DMS79 treated with DMSO at 0.1 percent for 48 hours (cell line): ENCODE results near the gene YTHDF2.

Experiments
- DNase-seq: peaks from one replicate; lab custom pipeline; 2025; lab: John Stamatoyannopoulos, UW

YTHDF2 gene

GRCh38 chr1:28801461-28801860 lies 64.7 kb downstream of the YTHDF2 start:
- DNase-seq = no peak

- no peak for DNase-seq
Observed at GRCh38 chr1:28803051-28803450, 66.3 kb downstream of the YTHDF2 start.

GRCh38 chr1:28803662-28804061 lies 66.9 kb downstream of the YTHDF2 start:
- DNase-seq = no peak

GRCh38 chr1:28804071-28804470 lies 67.3 kb downstream of the YTHDF2 start:
- DNase-seq = peak; percentile 14

- no peak for DNase-seq
Observed at GRCh38 chr1:28807046-28807445, 70.3 kb downstream of the YTHDF2 start.

GRCh38 chr1:28807986-28808385 lies 71.2 kb downstream of the YTHDF2 start:
- DNase-seq = no peak

GRCh38 chr1:28811369-28811765 lies 74.6 kb downstream of the YTHDF2 start:
- no peak for DNase-seq

GRCh38 chr1:28811766-28812668 lies 75.3 kb downstream of the YTHDF2 start, which contains the start of gene OPRD1:
Gene OPRD1, plus strand, starts transcription at chr1:28812170. Its CDS starts 214 bp downstream, at chr1:28812384.
- no peak for DNase-seq

GRCh38 chr1:28812669-28813468 lies 76.1 kb downstream of the YTHDF2 start:
- DNase-seq = no peak

GRCh38 chr1:28813931-28814465 lies 77.3 kb downstream of the YTHDF2 start:
- DNase-seq = no peak

GRCh38 chr1:28815533-28816185 lies 78.9 kb downstream of the YTHDF2 start:
- DNase-seq = peak; percentile 71

GRCh38 chr1:28817133-28817532 lies 80.4 kb downstream of the YTHDF2 start:
- no peak for DNase-seq

- DNase-seq = no peak
Observed at GRCh38 chr1:28819020-28819419, 82.3 kb downstream of the YTHDF2 start.
